ENCODE results near the gene WDTC1. TPM values are rescaled to one million over a fixed set of nuclear protein-coding genes. Genes with fewer than 3 reads are reported as not detected.

Gene WDTC1
- total RNA-seq, 1 experiment from 2014 or later = 23.7 TPM

GRCh38 chr1:27356277-27356618 lies 121.8 kb downstream of the WDTC1 start:
- no peak overlapping the region for H3K4me2 ChIP-seq (ENCODE audit: low read length)
- BruUV-seq (replicated peaks) = no TSS peak
- CTCF ChIA-PET = no interaction called here

GRCh38 chr1:27356619-27357280 lies 122.3 kb downstream of the WDTC1 start:
- TF ChIP-seq EZH2phosphoT487 (IDR thresholded peaks at IDR 0.05; ENCODE audit: borderline replicate concordance, low read length) (no peak), EZH2 (IDR thresholded peaks at IDR 0.05; ENCODE audit: low read length, unreplicated experiment) (no peak)
- TF ChIP-seq, protein P1, sequence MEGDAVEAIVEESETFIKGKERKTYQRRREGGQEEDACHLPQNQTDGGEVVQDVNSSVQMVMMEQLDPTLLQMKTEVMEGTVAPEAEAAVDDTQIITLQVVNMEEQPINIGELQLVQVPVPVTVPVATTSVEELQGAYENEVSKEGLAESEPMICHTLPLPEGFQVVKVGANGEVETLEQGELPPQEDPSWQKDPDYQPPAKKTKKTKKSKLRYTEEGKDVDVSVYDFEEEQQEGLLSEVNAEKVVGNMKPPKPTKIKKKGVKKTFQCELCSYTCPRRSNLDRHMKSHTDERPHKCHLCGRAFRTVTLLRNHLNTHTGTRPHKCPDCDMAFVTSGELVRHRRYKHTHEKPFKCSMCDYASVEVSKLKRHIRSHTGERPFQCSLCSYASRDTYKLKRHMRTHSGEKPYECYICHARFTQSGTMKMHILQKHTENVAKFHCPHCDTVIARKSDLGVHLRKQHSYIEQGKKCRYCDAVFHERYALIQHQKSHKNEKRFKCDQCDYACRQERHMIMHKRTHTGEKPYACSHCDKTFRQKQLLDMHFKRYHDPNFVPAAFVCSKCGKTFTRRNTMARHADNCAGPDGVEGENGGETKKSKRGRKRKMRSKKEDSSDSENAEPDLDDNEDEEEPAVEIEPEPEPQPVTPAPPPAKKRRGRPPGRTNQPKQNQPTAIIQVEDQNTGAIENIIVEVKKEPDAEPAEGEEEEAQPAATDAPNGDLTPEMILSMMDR (conservative IDR thresholded peaks at IDR 0.05; ENCODE audit: low read depth, low read length) = no peak
- BruUV-seq (replicated peaks) = no TSS peak
- H2AFZ ChIP-seq (ENCODE audit: low read length) = no peak overlapping the region
- H3K27me3 ChIP-seq (ENCODE audit: low read length) = no peaks in the 10 kb centered on the region
- no peak overlapping the region for H3K27ac ChIP-seq (ENCODE audit: low read length)
- no peaks in the 10 kb centered on the region for H3K9me3 ChIP-seq (ENCODE audit: low read length)
- no peaks in the 10 kb centered on the region for H3K9me2 ChIP-seq (replicated peaks; ENCODE audit: low read length)
- intact Hi-C loops (cut with micrococcal nuclease) = no loop called here
- CTCF ChIA-PET = no interaction called here
- no peaks in the 10 kb centered on the region for H3K4me1 ChIP-seq (ENCODE audit: insufficient read depth, low read length)
- no peak overlapping the region for H3K4me2 ChIP-seq (ENCODE audit: low read length)
- H4K20me1 ChIP-seq (ENCODE audit: low read length) = no peaks in the 10 kb centered on the region
- no peak for DNase-seq
- H3K4me3 ChIP-seq (ENCODE audit: low read length) = no peak overlapping the region
- no peak overlapping the region for H3K9ac ChIP-seq (ENCODE audit: low read length)
- H3F3A ChIP-seq (ENCODE audit: low read length, unreplicated experiment) = no peaks in the 10 kb centered on the region
- H3K79me2 ChIP-seq (ENCODE audit: low read length) = no peaks in the 10 kb centered on the region
- ATAC-seq = no peak
- peaks cover 12% of the 10 kb centered on the region for H3K36me3 ChIP-seq (ENCODE audit: low read depth, low read length)
- POLR2A ChIA-PET (ENCODE audit: unreplicated experiment) = no interaction called here

More at GRCh38 chr1:27356277-27356618, 121.8 kb downstream of the WDTC1 start:
- no peak overlapping the region for H3K27ac ChIP-seq (ENCODE audit: low read length)
- ATAC-seq = no peak
- TF ChIP-seq EZH2 (IDR thresholded peaks at IDR 0.05; ENCODE audit: low read length, unreplicated experiment) (no peak), EZH2phosphoT487 (IDR thresholded peaks at IDR 0.05; ENCODE audit: borderline replicate concordance, low read length) (no peak)
- TF ChIP-seq, protein P1 (conservative IDR thresholded peaks at IDR 0.05; ENCODE audit: low read depth, low read length) = no peak
- H3K27me3 ChIP-seq (ENCODE audit: low read length) = no peaks in the 10 kb centered on the region
- no peaks in the 10 kb centered on the region for H4K20me1 ChIP-seq (ENCODE audit: low read length)
- DNase-seq = no peak
- intact Hi-C loops (cut with micrococcal nuclease) = no loop called here
- no peak overlapping the region for H3K9ac ChIP-seq (ENCODE audit: low read length)
- H3K9me3 ChIP-seq (ENCODE audit: low read length) = no peaks in the 10 kb centered on the region
- H3F3A ChIP-seq (ENCODE audit: low read length, unreplicated experiment) = no peaks in the 10 kb centered on the region
- H3K79me2 ChIP-seq (ENCODE audit: low read length) = no peaks in the 10 kb centered on the region
- H3K4me1 ChIP-seq (ENCODE audit: insufficient read depth, low read length) = no peaks in the 10 kb centered on the region
- no peak overlapping the region for H3K4me3 ChIP-seq (ENCODE audit: low read length)
- no peaks in the 10 kb centered on the region for H3K9me2 ChIP-seq (replicated peaks; ENCODE audit: low read length)
- peaks cover 12% of the 10 kb centered on the region for H3K36me3 ChIP-seq (ENCODE audit: low read depth, low read length)
- POLR2A ChIA-PET (ENCODE audit: unreplicated experiment) = no interaction called here
- H2AFZ ChIP-seq (ENCODE audit: low read length) = no peak overlapping the region

- peaks cover 12% of the 10 kb centered on the region for H3K36me3 ChIP-seq (ENCODE audit: low read depth, low read length)
- no peak overlapping the region for H3K27ac ChIP-seq (ENCODE audit: low read length)
- no peak overlapping the region for H3K4me2 ChIP-seq (ENCODE audit: low read length)
Measured at GRCh38 chr1:27357281-27358037, 123.0 kb downstream of the WDTC1 start.

More at GRCh38 chr1:27357281-27358037, 123.0 kb downstream of the WDTC1 start:
- no peak overlapping the region for H3K4me3 ChIP-seq (ENCODE audit: low read length)
- no peaks in the 10 kb centered on the region for H4K20me1 ChIP-seq (ENCODE audit: low read length)
- ChIA-PET CTCF (interaction anchor here (0.6 to 1.5 kb wide), 2 partner anchors 9 to 314 kb away, joined by 4 to 5 read pairs; partner anchors contain the start of gene MAP3K6), POLR2A (ENCODE audit: unreplicated experiment) (no interaction called here)
- DNase-seq (peak; percentile 44), ATAC-seq (peak; percentile 75)
- no peaks in the 10 kb centered on the region for H3F3A ChIP-seq (ENCODE audit: low read length, unreplicated experiment)
- no peak overlapping the region for H3K9ac ChIP-seq (ENCODE audit: low read length)
- H3K79me2 ChIP-seq (ENCODE audit: low read length) = no peaks in the 10 kb centered on the region
- H3K9me3 ChIP-seq (ENCODE audit: low read length) = no peaks in the 10 kb centered on the region
- intact Hi-C loops (cut with micrococcal nuclease) = no loop called here
- H3K9me2 ChIP-seq (replicated peaks; ENCODE audit: low read length) = no peaks in the 10 kb centered on the region
- TF ChIP-seq EZH2 (IDR thresholded peaks at IDR 0.05; ENCODE audit: low read length, unreplicated experiment) = no peak
- TF ChIP-seq, protein P1 (conservative IDR thresholded peaks at IDR 0.05; ENCODE audit: low read depth, low read length) = peak; percentile 88
- H2AFZ ChIP-seq (ENCODE audit: low read length) = no peak overlapping the region
- BruUV-seq (replicated peaks) = TSS peak; percentile 10
- H3K27me3 ChIP-seq (ENCODE audit: low read length) = no peaks in the 10 kb centered on the region
- no peaks in the 10 kb centered on the region for H3K4me1 ChIP-seq (ENCODE audit: insufficient read depth, low read length)
